CD14-positive monocyte (primary cell): ENCODE results near the gene PTPRD. TPM values are rescaled to one million over a fixed set of nuclear protein-coding genes. Genes with fewer than 3 reads are reported as not detected.

ENCODE experiments used
- DNase-seq, 3 donors: peaks; one replicate each; pipeline ENCODE4 v3.0.0-alpha.2; 2011 to 2022
- H2AFZ ChIP-seq: 2 replicates; pipeline ENCODE4 v1.6.0; 2012; ENCODE audit warnings: mild to moderate bottlenecking, low read depth, low read length, inconsistent platforms; ENCODE audit not compliant: insufficient read depth, poor library complexity, severe bottlenecking
- H3K27ac ChIP-seq, 2 donors: 1 replicate in 1 of 2; 2 replicates in 1 of 2; pipeline ENCODE4 v1.5.1; 2012 to 2013; ENCODE audit warnings: low read length in 2 of 2, control low read depth in 1 of 2, inconsistent platforms in 1 of 2, low read depth in 1 of 2, mild to moderate bottlenecking in 1 of 2
- H3K27me3 ChIP-seq, 2 donors: one replicate each; pipeline versions ENCODE4 v1.6.0 to v1.6.1; 2011 to 2013; ENCODE audit warnings: low read length in 2 of 2; ENCODE audit not compliant: control insufficient read depth in 2 of 2, insufficient read depth in 2 of 2
- H3K36me3 ChIP-seq, 2 donors: replicated peaks in 1 of 2; 1 replicate in 1 of 2; 2 replicates in 1 of 2; pipeline versions ENCODE4 v1.5.1 to v1.6.1; 2012 to 2013; ENCODE audit warnings: low read length in 2 of 2, control low read depth in 1 of 2, inconsistent platforms in 1 of 2, mild to moderate bottlenecking in 1 of 2; ENCODE audit not compliant: insufficient read depth in 2 of 2, control insufficient read depth in 1 of 2
- H3K4me1 ChIP-seq, 2 donors: 1 replicate in 1 of 2; 2 replicates in 1 of 2; pipeline versions ENCODE4 v1.5.1 to v1.6.1; 2012 to 2013; ENCODE audit warnings: low read length in 2 of 2, control low read depth in 1 of 2, inconsistent platforms in 1 of 2, mild to moderate bottlenecking in 1 of 2, moderate library complexity in 1 of 2; ENCODE audit not compliant: insufficient read depth in 2 of 2, control insufficient read depth in 1 of 2
- H3K4me2 ChIP-seq: replicated peaks from 2 replicates; pipeline ENCODE3; 2012; ENCODE audit warnings: low read length, moderate library complexity, mild to moderate bottlenecking; ENCODE audit not compliant: poor library complexity, severe bottlenecking; ENCODE audit errors: extremely low read depth
- H3K4me3 ChIP-seq, 3 experiments: fragments of 200-600 bp in 1 of 3; sonication (generic) in 1 of 3; replicated peaks in 1 of 3; 1 replicate in 2 of 3; 2 replicates in 1 of 3; pipeline ENCODE4 v1.5.1; 2011 to 2013; ENCODE audit warnings: low read length in 3 of 3, mild to moderate bottlenecking in 3 of 3, control low read depth in 2 of 3, low read depth in 2 of 3, inconsistent platforms in 1 of 3, moderate library complexity in 1 of 3
- H3K79me2 ChIP-seq: 2 replicates; pipeline ENCODE4 v1.6.0; 2012; ENCODE audit warnings: mild to moderate bottlenecking, control low read depth, inconsistent platforms, low read length, moderate library complexity; ENCODE audit not compliant: insufficient read depth
- H3K9ac ChIP-seq: 2 replicates; pipeline ENCODE4 v1.6.0; 2017; ENCODE audit warnings: low read length, mild to moderate bottlenecking; ENCODE audit not compliant: insufficient read depth, poor library complexity, severe bottlenecking
- H3K9me3 ChIP-seq, 2 donors: replicated peaks in 1 of 2; 1 replicate in 1 of 2; 2 replicates in 1 of 2; pipeline versions ENCODE4 v1.5.1 to v1.6.1; 2012 to 2013; ENCODE audit warnings: low read length in 2 of 2, control low read depth in 1 of 2; ENCODE audit not compliant: control insufficient read depth in 1 of 2, insufficient read depth in 1 of 2
- H4K20me1 ChIP-seq: 2 replicates; pipeline ENCODE4 v1.6.0; 2012; ENCODE audit warnings: mild to moderate bottlenecking, low read length, control low read depth, moderate library complexity; ENCODE audit not compliant: insufficient read depth
- H3K27ac Mint-ChIP-seq, 7 donors: one replicate each; pipeline ENCODE4 v1.8.0; 2020; ENCODE audit warnings: mild to moderate bottlenecking in 7 of 7, mixed read lengths in 7 of 7, moderate library complexity in 6 of 7, inconsistent platforms in 2 of 7
- H3K27me3 Mint-ChIP-seq, 3 donors: one replicate each; pipeline ENCODE4 v1.8.0; 2021 to 2022; ENCODE audit warnings: low read depth in 3 of 3, mild to moderate bottlenecking in 3 of 3, mixed read lengths in 3 of 3, moderate library complexity in 3 of 3, inconsistent platforms in 1 of 3
- H3K36me3 Mint-ChIP-seq, 2 donors: one replicate each; pipeline ENCODE4 v1.8.0; 2020; ENCODE audit warnings: mixed read lengths in 2 of 2, inconsistent platforms in 1 of 2, mild to moderate bottlenecking in 1 of 2
- H3K4me1 Mint-ChIP-seq: one replicate; pipeline ENCODE4 v1.8.0; 2020; ENCODE audit warnings: mild to moderate bottlenecking, mixed read lengths
- H3K4me3 Mint-ChIP-seq, 2 donors: one replicate each; pipeline ENCODE4 v1.8.0; 2020; ENCODE audit warnings: mild to moderate bottlenecking in 2 of 2, mixed read lengths in 2 of 2, moderate library complexity in 1 of 2
- H3K9me3 Mint-ChIP-seq, 7 donors: one replicate each; pipeline ENCODE4 v1.8.0; 2020 to 2022; ENCODE audit warnings: mixed read lengths in 7 of 7, mild to moderate bottlenecking in 6 of 7, moderate library complexity in 6 of 7, inconsistent platforms in 2 of 7
- WGBS: methylation state at CpG from one replicate; pipeline ENCODE4 v1.1.5; 2013; ENCODE audit warnings: missing lambda C conversion rate; ENCODE audit not compliant: insufficient coverage; 5-methylcytosine and 5-hydroxymethylcytosine counted together
- intact Hi-C, 2 donors: fragments of 100-400 bp; cut with micrococcal nuclease; formaldehyde crosslinking; loops; one replicate each; pipeline versions ENCODE4 v1.15.0 to v1.15.1; 2023
- polyA plus RNA-seq, 3 donors: library from polyadenylated mRNA; depleted of rRNA in 1 of 3; unstranded in 2 of 3; stranded (reverse) in 1 of 3; fragments of 300-500 nt in 2 of 3; fragments of >200 nt in 1 of 3; fragmentation: Illumina TruSeq in 2 of 3; gene quantifications; 1 replicate in 2 of 3; 2 replicates in 1 of 3; pipeline ENCODE4 v1.2.3, GENCODE V29; 2012 to 2021
- TF ChIP-seq, protein P1 (sequence below): fragments of 200-600 bp; IDR thresholded peaks from one replicate; pipeline ENCODE4 v1.8.0; 2022; ENCODE audit warnings: antibody characterized with exemption, mild to moderate bottlenecking

PTPRD gene
- polyA plus RNA-seq, 3 donors: not detected

DNA sequence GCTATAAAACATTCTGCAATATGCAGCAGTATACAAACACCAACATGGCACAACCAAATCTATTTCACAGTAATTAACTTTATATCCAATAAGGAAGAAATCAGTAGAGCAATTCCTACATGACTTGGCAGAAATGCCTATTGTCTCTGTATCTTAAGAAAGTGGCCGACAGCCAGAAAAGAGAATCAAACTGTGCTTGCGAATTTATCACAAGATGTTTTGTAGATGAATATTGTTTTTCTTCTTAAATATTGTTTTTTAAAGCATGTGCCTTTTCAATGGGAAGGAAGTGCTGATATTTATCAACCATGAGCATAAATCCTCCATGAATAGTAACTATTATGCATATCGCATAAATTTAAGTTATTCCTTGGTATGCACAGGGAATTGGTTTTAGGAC is 2311.5 kb downstream of the PTPRD start:
- intact Hi-C loops: no loop called here
- Histone ChIP-seq H4K20me1 (no peaks in the 10 kb centered on the region), H3K27me3 (no peaks in the 10 kb centered on the region), H3K4me3 (no peak overlapping the region), H3K9ac (no peak overlapping the region), H2AFZ (no peak overlapping the region), H3K79me2 (no peaks in the 10 kb centered on the region), H3K9me3 (peaks cover 0 to 4% of the 10 kb centered on the region in 2 donors), H3K4me1 (no peaks in the 10 kb centered on the region), H3K27ac (no peak overlapping the region), H3K36me3 (no peaks in the 10 kb centered on the region), H3K4me2 (no peak overlapping the region)
- WGBS: no CpG with 5 or more reads among the region's 3 CpGs
- Mint-ChIP-seq H3K27me3 (peaks cover 0 to 4% (median 0%) of the 10 kb centered on the region in 3 donors), H3K9me3 (peaks cover 2 to 7% (median 4%) of the 10 kb centered on the region in 7 donors), H3K4me1 (no peaks in the 10 kb centered on the region), H3K4me3 (no peak overlapping the region), H3K27ac (no peak overlapping the region), H3K36me3 (no peaks in the 10 kb centered on the region)
- no peak for DNase-seq
- TF ChIP-seq, protein P1, sequence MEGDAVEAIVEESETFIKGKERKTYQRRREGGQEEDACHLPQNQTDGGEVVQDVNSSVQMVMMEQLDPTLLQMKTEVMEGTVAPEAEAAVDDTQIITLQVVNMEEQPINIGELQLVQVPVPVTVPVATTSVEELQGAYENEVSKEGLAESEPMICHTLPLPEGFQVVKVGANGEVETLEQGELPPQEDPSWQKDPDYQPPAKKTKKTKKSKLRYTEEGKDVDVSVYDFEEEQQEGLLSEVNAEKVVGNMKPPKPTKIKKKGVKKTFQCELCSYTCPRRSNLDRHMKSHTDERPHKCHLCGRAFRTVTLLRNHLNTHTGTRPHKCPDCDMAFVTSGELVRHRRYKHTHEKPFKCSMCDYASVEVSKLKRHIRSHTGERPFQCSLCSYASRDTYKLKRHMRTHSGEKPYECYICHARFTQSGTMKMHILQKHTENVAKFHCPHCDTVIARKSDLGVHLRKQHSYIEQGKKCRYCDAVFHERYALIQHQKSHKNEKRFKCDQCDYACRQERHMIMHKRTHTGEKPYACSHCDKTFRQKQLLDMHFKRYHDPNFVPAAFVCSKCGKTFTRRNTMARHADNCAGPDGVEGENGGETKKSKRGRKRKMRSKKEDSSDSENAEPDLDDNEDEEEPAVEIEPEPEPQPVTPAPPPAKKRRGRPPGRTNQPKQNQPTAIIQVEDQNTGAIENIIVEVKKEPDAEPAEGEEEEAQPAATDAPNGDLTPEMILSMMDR: no peak

DNA sequence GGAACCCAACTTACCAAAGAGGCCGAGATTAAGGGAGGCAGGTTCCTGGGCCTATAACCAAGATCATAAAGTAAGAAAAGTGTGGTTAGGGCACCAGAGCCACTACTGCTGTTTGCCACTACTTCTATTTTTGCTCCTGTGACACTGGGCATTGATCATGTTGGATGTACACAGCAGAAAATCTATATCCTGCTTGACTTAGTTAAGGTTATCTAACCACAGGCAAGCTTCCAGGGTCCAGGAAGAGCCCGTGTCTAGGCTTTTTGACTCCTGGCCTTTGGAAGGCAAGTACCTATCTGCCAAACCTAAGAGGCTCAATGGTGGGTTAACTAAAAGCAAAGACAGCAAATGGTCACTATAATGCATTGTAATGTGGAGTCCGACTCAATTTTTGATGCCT is 2315.8 kb downstream of the PTPRD start:
- H3K27ac Mint-ChIP-seq: no peak overlapping the region
- H3K4me3 Mint-ChIP-seq: no peak overlapping the region
- no peaks in the 10 kb centered on the region for H3K9me3 ChIP-seq
- H3K4me3 ChIP-seq: no peak overlapping the region
- intact Hi-C loops: no loop called here
- no peak overlapping the region for H3K9ac ChIP-seq
- no peak overlapping the region for H3K27ac ChIP-seq
- no peaks in the 10 kb centered on the region for H3K4me1 Mint-ChIP-seq
- no peaks in the 10 kb centered on the region for H3K27me3 ChIP-seq
- H3K27me3 Mint-ChIP-seq: peaks cover 0 to 2% (median 0%) of the 10 kb centered on the region in 3 donors
- H3K9me3 Mint-ChIP-seq: peaks cover 0 to 9% (median 5%) of the 10 kb centered on the region in 7 donors
- no peak overlapping the region for H3K4me2 ChIP-seq
- 96% methylated on average over 3 of the region's 3 CpGs for WGBS
- H2AFZ ChIP-seq: no peak overlapping the region
- H3K36me3 ChIP-seq: no peaks in the 10 kb centered on the region
- TF ChIP-seq, protein P1: no peak
- no peak for DNase-seq
- H3K36me3 Mint-ChIP-seq: no peaks in the 10 kb centered on the region
- no peaks in the 10 kb centered on the region for H3K4me1 ChIP-seq
- H3K79me2 ChIP-seq: no peaks in the 10 kb centered on the region
- no peaks in the 10 kb centered on the region for H4K20me1 ChIP-seq
